Vagina (tissue), 2 donors: ENCODE data around the gene HMCN1.

Source experiments
- CTCF ChIP-seq, 3 experiments: fragments of 450-650 bp in 2 of 3; fragments of 200-600 bp in 1 of 3; sonication (generic) in 1 of 3; IDR thresholded peaks; one replicate each; pipeline ENCODE4 v1.5.1; 2017 to 2019; ENCODE audit warnings: antibody characterized with exemption in 3 of 3, mild to moderate bottlenecking in 2 of 3, moderate library complexity in 2 of 3
- POLR2A ChIP-seq, 2 donors: fragments of 450-650 bp; IDR thresholded peaks; one replicate each; pipeline ENCODE4 v1.6.1; 2017; ENCODE audit warnings: antibody characterized with exemption in 2 of 2, mild to moderate bottlenecking in 2 of 2, moderate library complexity in 2 of 2
- POLR2AphosphoS5 ChIP-seq, 2 donors: sonication (generic); formaldehyde crosslinking; IDR thresholded peaks; one replicate each; pipeline ENCODE4 v1.9.0; 2017; ENCODE audit warnings: antibody characterized with exemption in 2 of 2, mild to moderate bottlenecking in 2 of 2, low read depth in 1 of 2; ENCODE audit not compliant: insufficient read depth in 1 of 2

GRCh38 chr1:185835191-185835590 lies 101.0 kb downstream of the HMCN1 start:
- TF ChIP-seq POLR2A (IDR thresholded peaks at IDR 0.05): no peak
- TF ChIP-seq CTCF (IDR thresholded peaks at IDR 0.05): no peak
- no peak for TF ChIP-seq POLR2AphosphoS5 (IDR thresholded peaks at IDR 0.05; ENCODE audit: insufficient read depth in 1 of 2, low read depth in 1 of 2)
